Measurements from ENCODE around the gene FBLN5.

DNA sequence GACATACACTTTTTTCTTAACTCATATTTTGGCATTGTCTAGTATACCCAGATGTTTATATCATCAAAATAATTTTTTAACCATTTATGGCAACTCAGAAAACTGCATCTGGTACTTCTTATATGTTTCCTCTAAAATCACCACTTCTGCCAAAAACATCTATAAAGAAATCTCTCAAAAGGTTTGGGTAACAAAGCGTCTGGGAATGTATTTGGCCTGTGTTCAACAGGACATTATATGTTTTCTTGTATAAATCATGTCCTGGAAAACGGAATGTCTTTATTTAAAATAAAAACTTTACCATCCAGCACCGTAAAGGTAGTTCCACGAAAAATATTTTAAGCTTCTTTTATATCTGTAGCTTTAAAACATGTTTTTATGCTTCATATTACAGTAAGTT lies 36.1 kb upstream of the FBLN5 start:
- TF ChIP-seq, protein P1, sequence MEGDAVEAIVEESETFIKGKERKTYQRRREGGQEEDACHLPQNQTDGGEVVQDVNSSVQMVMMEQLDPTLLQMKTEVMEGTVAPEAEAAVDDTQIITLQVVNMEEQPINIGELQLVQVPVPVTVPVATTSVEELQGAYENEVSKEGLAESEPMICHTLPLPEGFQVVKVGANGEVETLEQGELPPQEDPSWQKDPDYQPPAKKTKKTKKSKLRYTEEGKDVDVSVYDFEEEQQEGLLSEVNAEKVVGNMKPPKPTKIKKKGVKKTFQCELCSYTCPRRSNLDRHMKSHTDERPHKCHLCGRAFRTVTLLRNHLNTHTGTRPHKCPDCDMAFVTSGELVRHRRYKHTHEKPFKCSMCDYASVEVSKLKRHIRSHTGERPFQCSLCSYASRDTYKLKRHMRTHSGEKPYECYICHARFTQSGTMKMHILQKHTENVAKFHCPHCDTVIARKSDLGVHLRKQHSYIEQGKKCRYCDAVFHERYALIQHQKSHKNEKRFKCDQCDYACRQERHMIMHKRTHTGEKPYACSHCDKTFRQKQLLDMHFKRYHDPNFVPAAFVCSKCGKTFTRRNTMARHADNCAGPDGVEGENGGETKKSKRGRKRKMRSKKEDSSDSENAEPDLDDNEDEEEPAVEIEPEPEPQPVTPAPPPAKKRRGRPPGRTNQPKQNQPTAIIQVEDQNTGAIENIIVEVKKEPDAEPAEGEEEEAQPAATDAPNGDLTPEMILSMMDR (IDR thresholded peaks at IDR 0.05) = no peak
- TF ChIP-seq EP300 (IDR thresholded peaks at IDR 0.05) (no peak), POLR2A (IDR thresholded peaks at IDR 0.05) (no peak)
